K562 (cell line): ENCODE results near the gene COL23A1. TPM values are rescaled to one million over a fixed set of nuclear protein-coding genes. Genes with fewer than 3 reads are reported as not detected.

Experiments
- ATAC-seq: fragments of 200-7000 bp; cut with Tn5 transposase; 3 replicates; pipeline ENCODE4 v1.9.1; 2020; ENCODE audit warnings: moderate library complexity
- BruUV-seq: library from RNA; stranded (reverse); fragments of 400-500 nt; replicated peaks from 2 replicates; lab custom pipeline; 2021; lab: Mats Ljungman, UMichigan
- CTCF ChIA-PET: fragments of 300-600 bp; formaldehyde crosslinking; extraction: SDS; loops from one replicate; lab custom pipeline; 2021; ENCODE audit warnings: low intra/inter-chr PET ratio; lab: Yijun Ruan, JAX
- POLR2A ChIA-PET: fragments of 300-600, 350-650 bp; sonication (Branson Sonifier 250); formaldehyde crosslinking; extraction: SDS; loops from one replicate; lab custom pipeline; 2021; ENCODE audit warnings: antibody characterized with exemption, inconsistent platforms; lab: Yijun Ruan, JAX
- DNase-seq, 4 experiments: peaks; one replicate each; pipeline versions ENCODE4 v3.0.0 to v3.0.0-alpha.2; 2011 to 2018; ENCODE audit warnings: low spot score in 3 of 4, mixed read lengths in 3 of 4; ENCODE audit errors: extremely low read depth in 1 of 4
- FAIRE-seq: peaks from 2 replicates; lab custom pipeline; 2011; peaks lifted over from hg19 to GRCh38; lab: Jason Lieb, UNC
- H2AFZ ChIP-seq: 2 replicates; pipeline ENCODE4 v1.6.0; 2011; ENCODE audit warnings: low read depth, low read length, control low read depth, inconsistent platforms
- H3K27ac ChIP-seq: fragments of 200-600 bp; 3 replicates; pipeline ENCODE4 v1.8.0; 2011; ENCODE audit warnings: low read depth, mild to moderate bottlenecking, control low read depth, inconsistent platforms, low read length, moderate library complexity, mixed read lengths; ENCODE audit errors: extremely low read depth
- H3K27me3 ChIP-seq, 2 experiments: fragments of 300-600 bp in 1 of 2; 2 replicates in 1 of 2; 3 replicates in 1 of 2; pipeline versions ENCODE4 v1.6.0 to v1.8.0; 2011; ENCODE audit warnings: inconsistent platforms in 2 of 2, low read length in 2 of 2, mild to moderate bottlenecking in 1 of 2, mixed read lengths in 1 of 2, moderate library complexity in 1 of 2; ENCODE audit not compliant: control insufficient read depth in 2 of 2, insufficient read depth in 2 of 2
- H3K36me3 ChIP-seq: fragments of 300-600 bp; 3 replicates; pipeline ENCODE4 v1.8.0; 2011; ENCODE audit warnings: mild to moderate bottlenecking, low read length, inconsistent platforms; ENCODE audit not compliant: control insufficient read depth, insufficient read depth
- H3K4me1 ChIP-seq, 2 experiments: fragments of 200-600 bp in 1 of 2; replicated peaks in 1 of 2; 2 replicates in 1 of 2; 3 replicates in 1 of 2; pipeline versions ENCODE4 v1.5.1 to v1.8.0; 2011; ENCODE audit warnings: inconsistent platforms in 2 of 2, low read length in 2 of 2, mild to moderate bottlenecking in 1 of 2, mixed read lengths in 1 of 2, moderate library complexity in 1 of 2; ENCODE audit not compliant: control insufficient read depth in 2 of 2, insufficient read depth in 2 of 2
- H3K4me2 ChIP-seq: 2 replicates; pipeline ENCODE4 v1.6.1; 2011; ENCODE audit warnings: low read length, control low read depth, inconsistent platforms, mixed read lengths; ENCODE audit not compliant: insufficient read depth
- H3K4me3 ChIP-seq: fragments of 200-600 bp; sonication (generic), shearing (Covaris generic); 2 replicates; pipeline ENCODE4 v1.5.1; 2016; ENCODE audit warnings: control low read depth, inconsistent platforms
- H3K79me2 ChIP-seq: fragments of 200-600 bp; 3 replicates; pipeline ENCODE4 v1.8.0; 2011; ENCODE audit warnings: low read length, inconsistent platforms; ENCODE audit not compliant: control insufficient read depth, insufficient read depth
- H3K9ac ChIP-seq, 2 experiments: 2 replicates each; pipeline versions ENCODE4 v1.6.0 to v1.6.1; 2011; ENCODE audit warnings: low read depth in 2 of 2, low read length in 2 of 2, control low read depth in 1 of 2, inconsistent platforms in 1 of 2, mild to moderate bottlenecking in 1 of 2, mixed read lengths in 1 of 2; ENCODE audit not compliant: insufficient read depth in 1 of 2
- H3K9me1 ChIP-seq: one replicate; pipeline ENCODE4 v1.6.0; 2011; ENCODE audit warnings: inconsistent platforms, mild to moderate bottlenecking, low read length, moderate library complexity; ENCODE audit not compliant: control insufficient read depth, insufficient read depth
- H3K9me3 ChIP-seq: replicated peaks from 2 replicates; pipeline ENCODE4 v1.5.1; 2011; ENCODE audit warnings: low read depth, low read length, inconsistent platforms; ENCODE audit not compliant: control insufficient read depth, insufficient read depth
- H4K20me1 ChIP-seq: replicated peaks from 2 replicates; pipeline ENCODE4 v1.6.1; 2011; ENCODE audit warnings: low read length, inconsistent platforms, mixed read lengths; ENCODE audit not compliant: control insufficient read depth, insufficient read depth
- BCOR ChIP-seq: fragments of 450-650 bp; IDR thresholded peaks from 2 replicates; pipeline ENCODE4 v1.6.1; 2016
- GTF2A2 ChIP-seq: IDR thresholded peaks from 2 replicates; pipeline ENCODE4 v1.6.1; 2016; ENCODE audit warnings: mild to moderate bottlenecking, missing genetic modification characterization, missing compliant biosample characterization
- KDM1A ChIP-seq, 2 experiments: fragments of 450-650 bp; IDR thresholded peaks; 2 replicates each; pipeline ENCODE4 v1.6.1; 2016; ENCODE audit warnings: mild to moderate bottlenecking in 2 of 2
- MAFG ChIP-seq: fragments of 450-650 bp; conservative IDR thresholded peaks from 2 replicates; pipeline ENCODE4 v1.6.1; 2016; ENCODE audit warnings: missing genetic modification characterization, missing compliant biosample characterization
- ZNF121 ChIP-seq: sonication (generic); formaldehyde crosslinking; conservative IDR thresholded peaks from 2 replicates; pipeline ENCODE4 v1.8.0; 2022; ENCODE audit warnings: missing genetic modification reagents
- ZNF232 ChIP-seq: sonication (generic); formaldehyde crosslinking; IDR thresholded peaks from 2 replicates; pipeline ENCODE4 v1.8.0; 2022; ENCODE audit warnings: mild to moderate bottlenecking, missing genetic modification reagents
- WGBS: fragments of 100-300 bp; shearing (Covaris generic); methylation state at CpG from one replicate; pipeline ENCODE4 v1.1.6; 2016; ENCODE audit warnings: low coverage, mixed read lengths; ENCODE audit not compliant: insufficient coverage; ENCODE audit errors: missing lambda C conversion rate; 5-methylcytosine and 5-hydroxymethylcytosine counted together
- in situ Hi-C: fragments of 300-500 bp; cut with MboI; formaldehyde crosslinking; loops from 4 replicates; pipeline ENCODE4 v1.15.0; 2018; ENCODE audit warnings: inconsistent platforms, mixed read lengths
- intact Hi-C: fragments of 100-400 bp; cut with micrococcal nuclease; formaldehyde crosslinking; loops from 2 replicates; pipeline ENCODE4 v1.14.2; 2022
- polyA plus RNA-seq, 8 experiments: library from polyadenylated mRNA; depleted of rRNA in 4 of 8; stranded (reverse) in 5 of 8; unstranded in 3 of 8; fragments of >200 nt; fragmentation: Nextera tagmentation in 2 of 8; fragmentation: Illumina TruSeq in 1 of 8; extraction: Ambion mirVana in 2 of 8; extraction: Trizol in 1 of 8; gene quantifications; 2 replicates each; pipeline versions ENCODE4 v1.2.1 to v1.2.3, GENCODE V29; 2011 to 2014; ENCODE audit warnings: inconsistent platforms in 1 of 8, missing spikeins in 1 of 8
- total RNA-seq, 7 experiments: library from RNA; depleted of rRNA in 6 of 7; stranded (reverse); fragments of >200 nt in 6 of 7; fragmentation: Illumina TruSeq in 2 of 7; extraction: Trizol in 2 of 7; gene quantifications; 2 replicates each; pipeline versions ENCODE4 v1.2.1 to v1.2.3, GENCODE V29; 2011 to 2021; ENCODE audit warnings: low replicate concordance in 1 of 7
- TF ChIP-seq, protein P1 (sequence below): fragments of 450-650 bp; IDR thresholded peaks from 2 replicates; pipeline ENCODE4 v1.6.1; 2016; ENCODE audit warnings: mild to moderate bottlenecking, moderate library complexity
- TF ChIP-seq, protein P2 (sequence below), 2 experiments: IDR thresholded peaks; 2 replicates each; pipeline ENCODE4 v1.6.1; 2012; ENCODE audit warnings: improper control_type of control experiment in 2 of 2, low read depth in 2 of 2, low read length in 2 of 2, borderline replicate concordance in 1 of 2

The COL23A1 gene
- total and polyA plus RNA-seq, 9 of the 15 experiments (the other 6 are each of a cell fraction or from before 2014, with no cell fraction given) = 0.09 TPM; not detected in 8

DNA sequence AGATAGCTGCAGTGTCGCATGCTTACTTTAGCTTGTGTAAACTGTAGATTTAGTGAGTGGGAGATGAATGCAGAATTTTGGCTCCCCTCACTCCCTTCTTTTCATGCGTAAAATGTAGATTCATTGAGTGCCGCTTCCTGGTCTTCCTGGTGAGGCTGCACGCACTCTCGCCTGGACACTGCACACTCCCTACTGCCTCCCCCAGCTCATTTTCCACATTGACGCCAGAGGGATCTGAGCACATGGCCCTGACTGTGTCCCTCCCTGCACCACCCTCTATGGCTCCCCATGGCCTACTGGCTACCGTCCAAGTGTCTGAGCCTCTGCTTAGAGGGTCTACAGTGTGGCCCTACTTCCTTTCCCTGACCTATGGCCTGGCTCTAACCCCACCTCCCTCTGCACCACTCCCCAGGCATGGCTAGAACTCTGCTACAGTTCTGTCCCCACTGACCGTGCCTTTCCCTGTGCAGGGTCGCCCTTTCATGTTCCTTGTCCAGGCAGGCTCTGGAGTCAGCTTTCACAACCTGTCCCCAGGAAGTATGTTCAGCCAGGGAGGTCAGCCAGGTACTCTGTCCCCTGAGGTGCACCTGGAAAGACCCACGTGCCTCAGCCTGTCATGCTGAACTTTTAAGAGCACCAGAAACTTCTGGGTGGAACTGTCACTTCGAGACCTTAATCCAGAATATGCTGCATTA, 160.6 kb downstream of the COL23A1 start:
- H3K9me1 ChIP-seq = no peaks in the 10 kb centered on the region
- ChIA-PET POLR2A (interaction anchor here (0.6 kb wide), 2 partner anchors 13 to 70 kb away, joined by 3 to 4 read pairs; no protein-coding TSS in a partner anchor), CTCF (no interaction called here)
- no peak for DNase-seq
- no peak overlapping the region for H2AFZ ChIP-seq
- peaks cover 0 to 19% of the 10 kb centered on the region in 2 experiments; a peak in 2 of 5 replicates for H3K4me1 ChIP-seq
- 45% methylated on average over 10 of the region's 11 CpGs for WGBS
- no peaks in the 10 kb centered on the region for H3K79me2 ChIP-seq
- intact Hi-C loops (no loop called here), in situ Hi-C loops (no loop called here)
- FAIRE-seq = no peak
- no TSS peak for BruUV-seq
- H3K4me2 ChIP-seq = no peak overlapping the region
- H3K27me3 ChIP-seq = peaks cover 0 to 17% of the 10 kb centered on the region in 2 experiments; a peak in 2 of 5 replicates
- H4K20me1 ChIP-seq = no peaks in the 10 kb centered on the region
- H3K9ac ChIP-seq = peak overlapping the region in 1 of 2 experiments; percentile 6; a peak in 1 of 4 replicates
- ATAC-seq = no peak; the same call in 2 of the 3 replicates
- no peak overlapping the region for H3K4me3 ChIP-seq
- H3K36me3 ChIP-seq = no peaks in the 10 kb centered on the region
- no peak overlapping the region for H3K27ac ChIP-seq
- H3K9me3 ChIP-seq = no peaks in the 10 kb centered on the region
- TF ChIP-seq BCOR = peak; percentile 80
- TF ChIP-seq, protein P1, sequence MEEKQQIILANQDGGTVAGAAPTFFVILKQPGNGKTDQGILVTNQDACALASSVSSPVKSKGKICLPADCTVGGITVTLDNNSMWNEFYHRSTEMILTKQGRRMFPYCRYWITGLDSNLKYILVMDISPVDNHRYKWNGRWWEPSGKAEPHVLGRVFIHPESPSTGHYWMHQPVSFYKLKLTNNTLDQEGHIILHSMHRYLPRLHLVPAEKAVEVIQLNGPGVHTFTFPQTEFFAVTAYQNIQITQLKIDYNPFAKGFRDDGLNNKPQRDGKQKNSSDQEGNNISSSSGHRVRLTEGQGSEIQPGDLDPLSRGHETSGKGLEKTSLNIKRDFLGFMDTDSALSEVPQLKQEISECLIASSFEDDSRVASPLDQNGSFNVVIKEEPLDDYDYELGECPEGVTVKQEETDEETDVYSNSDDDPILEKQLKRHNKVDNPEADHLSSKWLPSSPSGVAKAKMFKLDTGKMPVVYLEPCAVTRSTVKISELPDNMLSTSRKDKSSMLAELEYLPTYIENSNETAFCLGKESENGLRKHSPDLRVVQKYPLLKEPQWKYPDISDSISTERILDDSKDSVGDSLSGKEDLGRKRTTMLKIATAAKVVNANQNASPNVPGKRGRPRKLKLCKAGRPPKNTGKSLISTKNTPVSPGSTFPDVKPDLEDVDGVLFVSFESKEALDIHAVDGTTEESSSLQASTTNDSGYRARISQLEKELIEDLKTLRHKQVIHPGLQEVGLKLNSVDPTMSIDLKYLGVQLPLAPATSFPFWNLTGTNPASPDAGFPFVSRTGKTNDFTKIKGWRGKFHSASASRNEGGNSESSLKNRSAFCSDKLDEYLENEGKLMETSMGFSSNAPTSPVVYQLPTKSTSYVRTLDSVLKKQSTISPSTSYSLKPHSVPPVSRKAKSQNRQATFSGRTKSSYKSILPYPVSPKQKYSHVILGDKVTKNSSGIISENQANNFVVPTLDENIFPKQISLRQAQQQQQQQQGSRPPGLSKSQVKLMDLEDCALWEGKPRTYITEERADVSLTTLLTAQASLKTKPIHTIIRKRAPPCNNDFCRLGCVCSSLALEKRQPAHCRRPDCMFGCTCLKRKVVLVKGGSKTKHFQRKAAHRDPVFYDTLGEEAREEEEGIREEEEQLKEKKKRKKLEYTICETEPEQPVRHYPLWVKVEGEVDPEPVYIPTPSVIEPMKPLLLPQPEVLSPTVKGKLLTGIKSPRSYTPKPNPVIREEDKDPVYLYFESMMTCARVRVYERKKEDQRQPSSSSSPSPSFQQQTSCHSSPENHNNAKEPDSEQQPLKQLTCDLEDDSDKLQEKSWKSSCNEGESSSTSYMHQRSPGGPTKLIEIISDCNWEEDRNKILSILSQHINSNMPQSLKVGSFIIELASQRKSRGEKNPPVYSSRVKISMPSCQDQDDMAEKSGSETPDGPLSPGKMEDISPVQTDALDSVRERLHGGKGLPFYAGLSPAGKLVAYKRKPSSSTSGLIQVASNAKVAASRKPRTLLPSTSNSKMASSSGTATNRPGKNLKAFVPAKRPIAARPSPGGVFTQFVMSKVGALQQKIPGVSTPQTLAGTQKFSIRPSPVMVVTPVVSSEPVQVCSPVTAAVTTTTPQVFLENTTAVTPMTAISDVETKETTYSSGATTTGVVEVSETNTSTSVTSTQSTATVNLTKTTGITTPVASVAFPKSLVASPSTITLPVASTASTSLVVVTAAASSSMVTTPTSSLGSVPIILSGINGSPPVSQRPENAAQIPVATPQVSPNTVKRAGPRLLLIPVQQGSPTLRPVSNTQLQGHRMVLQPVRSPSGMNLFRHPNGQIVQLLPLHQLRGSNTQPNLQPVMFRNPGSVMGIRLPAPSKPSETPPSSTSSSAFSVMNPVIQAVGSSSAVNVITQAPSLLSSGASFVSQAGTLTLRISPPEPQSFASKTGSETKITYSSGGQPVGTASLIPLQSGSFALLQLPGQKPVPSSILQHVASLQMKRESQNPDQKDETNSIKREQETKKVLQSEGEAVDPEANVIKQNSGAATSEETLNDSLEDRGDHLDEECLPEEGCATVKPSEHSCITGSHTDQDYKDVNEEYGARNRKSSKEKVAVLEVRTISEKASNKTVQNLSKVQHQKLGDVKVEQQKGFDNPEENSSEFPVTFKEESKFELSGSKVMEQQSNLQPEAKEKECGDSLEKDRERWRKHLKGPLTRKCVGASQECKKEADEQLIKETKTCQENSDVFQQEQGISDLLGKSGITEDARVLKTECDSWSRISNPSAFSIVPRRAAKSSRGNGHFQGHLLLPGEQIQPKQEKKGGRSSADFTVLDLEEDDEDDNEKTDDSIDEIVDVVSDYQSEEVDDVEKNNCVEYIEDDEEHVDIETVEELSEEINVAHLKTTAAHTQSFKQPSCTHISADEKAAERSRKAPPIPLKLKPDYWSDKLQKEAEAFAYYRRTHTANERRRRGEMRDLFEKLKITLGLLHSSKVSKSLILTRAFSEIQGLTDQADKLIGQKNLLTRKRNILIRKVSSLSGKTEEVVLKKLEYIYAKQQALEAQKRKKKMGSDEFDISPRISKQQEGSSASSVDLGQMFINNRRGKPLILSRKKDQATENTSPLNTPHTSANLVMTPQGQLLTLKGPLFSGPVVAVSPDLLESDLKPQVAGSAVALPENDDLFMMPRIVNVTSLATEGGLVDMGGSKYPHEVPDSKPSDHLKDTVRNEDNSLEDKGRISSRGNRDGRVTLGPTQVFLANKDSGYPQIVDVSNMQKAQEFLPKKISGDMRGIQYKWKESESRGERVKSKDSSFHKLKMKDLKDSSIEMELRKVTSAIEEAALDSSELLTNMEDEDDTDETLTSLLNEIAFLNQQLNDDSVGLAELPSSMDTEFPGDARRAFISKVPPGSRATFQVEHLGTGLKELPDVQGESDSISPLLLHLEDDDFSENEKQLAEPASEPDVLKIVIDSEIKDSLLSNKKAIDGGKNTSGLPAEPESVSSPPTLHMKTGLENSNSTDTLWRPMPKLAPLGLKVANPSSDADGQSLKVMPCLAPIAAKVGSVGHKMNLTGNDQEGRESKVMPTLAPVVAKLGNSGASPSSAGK = peak; percentile 19; the same call in 1 of the 2 replicates
- peak; percentile 37; the same call in 1 of the 2 replicates for TF ChIP-seq ZNF121 (CRISPR knock-in tag)
- TF ChIP-seq KDM1A (IDR thresholded peaks at IDR 0.05) = 0 out of 4 replicates have a peak, but pooled peaks of 1 of the 2 experiments have one; percentile 15
- peak; percentile 98 for TF ChIP-seq ZNF232 (CRISPR knock-in tag)
- TF ChIP-seq, protein P2, sequence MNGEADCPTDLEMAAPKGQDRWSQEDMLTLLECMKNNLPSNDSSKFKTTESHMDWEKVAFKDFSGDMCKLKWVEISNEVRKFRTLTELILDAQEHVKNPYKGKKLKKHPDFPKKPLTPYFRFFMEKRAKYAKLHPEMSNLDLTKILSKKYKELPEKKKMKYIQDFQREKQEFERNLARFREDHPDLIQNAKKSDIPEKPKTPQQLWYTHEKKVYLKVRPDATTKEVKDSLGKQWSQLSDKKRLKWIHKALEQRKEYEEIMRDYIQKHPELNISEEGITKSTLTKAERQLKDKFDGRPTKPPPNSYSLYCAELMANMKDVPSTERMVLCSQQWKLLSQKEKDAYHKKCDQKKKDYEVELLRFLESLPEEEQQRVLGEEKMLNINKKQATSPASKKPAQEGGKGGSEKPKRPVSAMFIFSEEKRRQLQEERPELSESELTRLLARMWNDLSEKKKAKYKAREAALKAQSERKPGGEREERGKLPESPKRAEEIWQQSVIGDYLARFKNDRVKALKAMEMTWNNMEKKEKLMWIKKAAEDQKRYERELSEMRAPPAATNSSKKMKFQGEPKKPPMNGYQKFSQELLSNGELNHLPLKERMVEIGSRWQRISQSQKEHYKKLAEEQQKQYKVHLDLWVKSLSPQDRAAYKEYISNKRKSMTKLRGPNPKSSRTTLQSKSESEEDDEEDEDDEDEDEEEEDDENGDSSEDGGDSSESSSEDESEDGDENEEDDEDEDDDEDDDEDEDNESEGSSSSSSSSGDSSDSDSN (IDR thresholded peaks at IDR 0.05; ENCODE audit: borderline replicate concordance in 1 of 2, low read depth in 2 of 2, low read length in 2 of 2) = no peak
- TF ChIP-seq MAFG = no peak
- no peak for TF ChIP-seq GTF2A2
